ENCODE data around the gene C17orf114.

DNA sequence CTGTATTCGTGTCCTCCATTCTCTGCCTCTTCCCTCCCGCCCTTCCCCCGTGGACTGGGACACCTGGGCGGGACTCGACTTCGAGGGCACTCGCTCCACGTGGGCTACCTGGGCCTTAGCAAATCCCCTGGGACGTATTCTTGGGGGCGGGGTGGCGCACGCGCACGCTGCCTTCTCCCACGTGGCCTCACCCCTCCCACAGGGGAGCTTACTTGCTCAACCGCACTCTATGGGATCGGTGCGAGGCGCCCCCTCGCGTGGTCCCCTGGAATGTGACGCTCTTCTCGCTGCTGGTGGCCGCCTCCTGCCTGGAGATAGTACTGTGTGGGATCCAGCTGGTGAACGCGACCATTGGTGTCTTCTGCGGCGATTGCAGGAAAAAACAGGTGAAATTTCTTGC, 19.5 kb downstream of the C17orf114 start:
- TF ChIP-seq, protein P1, sequence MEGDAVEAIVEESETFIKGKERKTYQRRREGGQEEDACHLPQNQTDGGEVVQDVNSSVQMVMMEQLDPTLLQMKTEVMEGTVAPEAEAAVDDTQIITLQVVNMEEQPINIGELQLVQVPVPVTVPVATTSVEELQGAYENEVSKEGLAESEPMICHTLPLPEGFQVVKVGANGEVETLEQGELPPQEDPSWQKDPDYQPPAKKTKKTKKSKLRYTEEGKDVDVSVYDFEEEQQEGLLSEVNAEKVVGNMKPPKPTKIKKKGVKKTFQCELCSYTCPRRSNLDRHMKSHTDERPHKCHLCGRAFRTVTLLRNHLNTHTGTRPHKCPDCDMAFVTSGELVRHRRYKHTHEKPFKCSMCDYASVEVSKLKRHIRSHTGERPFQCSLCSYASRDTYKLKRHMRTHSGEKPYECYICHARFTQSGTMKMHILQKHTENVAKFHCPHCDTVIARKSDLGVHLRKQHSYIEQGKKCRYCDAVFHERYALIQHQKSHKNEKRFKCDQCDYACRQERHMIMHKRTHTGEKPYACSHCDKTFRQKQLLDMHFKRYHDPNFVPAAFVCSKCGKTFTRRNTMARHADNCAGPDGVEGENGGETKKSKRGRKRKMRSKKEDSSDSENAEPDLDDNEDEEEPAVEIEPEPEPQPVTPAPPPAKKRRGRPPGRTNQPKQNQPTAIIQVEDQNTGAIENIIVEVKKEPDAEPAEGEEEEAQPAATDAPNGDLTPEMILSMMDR (IDR thresholded peaks at IDR 0.05; ENCODE audit: low read depth, low read length): no peak
- no peak for TF ChIP-seq EZH2phosphoT487 (IDR thresholded peaks at IDR 0.05; ENCODE audit: low read depth)
